Measurements from ENCODE around the gene SPATS2L.

DNA sequence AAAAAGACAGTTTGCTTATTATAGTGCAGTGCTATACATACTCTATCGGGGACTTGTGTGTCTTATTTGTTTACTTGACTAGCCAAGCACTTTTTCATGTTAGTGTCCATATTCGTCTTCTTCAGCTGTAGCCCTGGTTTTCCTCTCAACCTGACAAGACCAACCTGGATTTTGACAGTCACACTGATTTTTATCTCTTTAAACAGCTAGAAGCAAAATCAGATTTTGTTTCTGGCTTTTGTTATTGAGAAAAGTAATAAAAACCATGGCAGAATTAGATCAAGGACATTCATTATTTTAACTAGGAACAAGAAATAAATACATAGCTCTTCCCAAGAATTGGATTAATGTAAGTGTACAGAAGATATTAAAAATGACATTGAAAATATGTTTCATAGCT, 56.8 kb downstream of the SPATS2L start:
- no peak for TF ChIP-seq CTCF (IDR thresholded peaks at IDR 0.05)
- no peak for TF ChIP-seq POLR2A (IDR thresholded peaks at IDR 0.05)
- TF ChIP-seq POLR2AphosphoS5 (IDR thresholded peaks at IDR 0.05), result no peak

All from prostate gland (tissue), 2 donors.